Measurements from ENCODE around the gene MYO18B. TPM values are rescaled to one million over a fixed set of nuclear protein-coding genes. Genes with fewer than 3 reads are reported as not detected.

MYO18B gene
- polyA plus RNA-seq, 3 donors = not detected

DNA sequence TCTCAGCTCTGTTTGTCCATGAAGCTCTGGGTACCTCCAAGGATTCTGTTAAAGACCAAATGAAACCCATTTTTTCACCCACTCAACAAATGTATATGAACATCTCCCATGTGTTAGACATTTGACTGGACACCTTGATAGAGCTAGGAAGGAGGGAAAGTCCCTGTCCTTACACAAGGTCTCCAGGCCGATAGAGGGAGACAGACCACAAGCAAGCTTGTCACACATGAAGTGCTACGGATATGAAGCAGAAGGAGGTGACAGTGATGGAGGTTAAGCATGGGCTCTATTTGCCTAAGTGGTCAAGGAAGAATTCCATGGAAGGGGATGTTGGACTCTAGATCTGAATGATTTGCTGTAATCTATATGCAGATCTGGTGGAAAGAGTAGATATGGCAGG lies 138.5 kb downstream of the MYO18B start:
- Histone ChIP-seq H3K27me3 (ENCODE audit: control insufficient read depth in 2 of 2, insufficient read depth in 2 of 2, low read length in 2 of 2) (no peaks in the 10 kb centered on the region), H3K79me2 (ENCODE audit: insufficient read depth, low read length) (no peaks in the 10 kb centered on the region), H3K27ac (ENCODE audit: low read depth in 1 of 2, low read length in 2 of 2) (no peak overlapping the region), H3K4me3 (replicated peaks in 1 of 3; ENCODE audit: low read depth in 2 of 3, low read length in 3 of 3) (no peak overlapping the region), H2AFZ (ENCODE audit: insufficient read depth, low read depth, low read length, poor library complexity, severe bottlenecking) (no peak overlapping the region), H4K20me1 (ENCODE audit: insufficient read depth, low read length) (no peaks in the 10 kb centered on the region), H3K9me3 (replicated peaks in 1 of 2; ENCODE audit: control insufficient read depth in 1 of 2, insufficient read depth in 1 of 2, low read length in 2 of 2) (no peaks in the 10 kb centered on the region), H3K36me3 (replicated peaks in 1 of 2; ENCODE audit: control insufficient read depth in 1 of 2, insufficient read depth in 2 of 2, low read length in 2 of 2) (no peaks in the 10 kb centered on the region), H3K4me1 (ENCODE audit: control insufficient read depth in 1 of 2, insufficient read depth in 2 of 2, low read length in 2 of 2) (no peaks in the 10 kb centered on the region), H3K4me2 (replicated peaks; ENCODE audit: extremely low read depth, low read length, poor library complexity, severe bottlenecking) (no peak overlapping the region), H3K9ac (ENCODE audit: insufficient read depth, low read length, poor library complexity, severe bottlenecking) (no peak overlapping the region)
- intact Hi-C loops (cut with micrococcal nuclease) = no loop called here
- no peak overlapping the region for H3K27ac Mint-ChIP-seq
- TF ChIP-seq CTCF (IDR thresholded peaks at IDR 0.05) = no peak
- 77% methylated on average over 2 of the region's 2 CpGs for WGBS (ENCODE audit: insufficient coverage)
- DNase-seq = no peak
- H3K4me3 Mint-ChIP-seq = no peak overlapping the region
- H3K27me3 Mint-ChIP-seq (ENCODE audit: low read depth in 3 of 3) = peaks cover 3 to 7% (median 7%) of the 10 kb centered on the region in 3 donors
- no peaks in the 10 kb centered on the region for H3K36me3 Mint-ChIP-seq
- peaks cover 0 to 5% (median 0%) of the 10 kb centered on the region in 7 donors for H3K9me3 Mint-ChIP-seq
- H3K4me1 Mint-ChIP-seq = no peaks in the 10 kb centered on the region

DNA sequence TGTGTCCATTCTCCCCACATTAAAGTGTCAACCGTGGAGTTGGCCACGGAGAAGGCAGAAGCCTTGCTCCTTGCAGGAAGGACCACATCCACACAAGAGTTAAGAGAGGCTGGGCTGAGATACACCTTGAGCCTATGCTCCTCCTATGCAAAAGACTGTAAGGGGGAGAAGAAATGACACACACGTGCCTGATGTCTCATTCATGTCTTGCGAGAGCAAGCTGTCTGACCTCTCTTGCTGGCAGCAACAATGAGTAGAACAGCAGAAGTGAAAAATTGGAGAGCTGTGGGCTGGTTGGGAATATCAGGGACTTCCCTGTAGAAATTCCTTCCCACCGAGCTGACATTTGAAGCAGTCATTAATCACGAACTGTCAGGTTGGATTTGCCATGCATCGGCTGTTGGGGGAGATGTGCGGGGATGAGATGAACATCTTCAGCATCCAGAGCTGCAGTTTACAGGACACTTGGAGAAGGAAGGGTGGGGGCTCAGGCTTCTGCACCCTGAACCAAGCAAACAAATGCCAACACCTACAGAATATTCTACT lies 139.3 kb downstream of the MYO18B start:
- H3K4me3 ChIP-seq (replicated peaks in 1 of 3; ENCODE audit: low read depth in 2 of 3, low read length in 3 of 3) = no peak overlapping the region
- H3K27ac ChIP-seq (ENCODE audit: low read depth in 1 of 2, low read length in 2 of 2) = no peak overlapping the region
- 70% methylated on average over 4 of the region's 8 CpGs for WGBS (ENCODE audit: insufficient coverage)
- H3K4me2 ChIP-seq (replicated peaks; ENCODE audit: extremely low read depth, low read length, poor library complexity, severe bottlenecking) = no peak overlapping the region
- no peak overlapping the region for H3K9ac ChIP-seq (ENCODE audit: insufficient read depth, low read length, poor library complexity, severe bottlenecking)
- Mint-ChIP-seq H3K4me3 (no peak overlapping the region), H3K27ac (no peak overlapping the region), H3K4me1 (no peaks in the 10 kb centered on the region), H3K27me3 (ENCODE audit: low read depth in 3 of 3) (peaks cover 2 to 6% (median 4%) of the 10 kb centered on the region in 3 donors), H3K9me3 (peaks cover 0 to 4% (median 0%) of the 10 kb centered on the region in 7 donors), H3K36me3 (no peaks in the 10 kb centered on the region)
- no peaks in the 10 kb centered on the region for H3K9me3 ChIP-seq (replicated peaks in 1 of 2; ENCODE audit: control insufficient read depth in 1 of 2, insufficient read depth in 1 of 2, low read length in 2 of 2)
- intact Hi-C loops (cut with micrococcal nuclease) = no loop called here
- H4K20me1 ChIP-seq (ENCODE audit: insufficient read depth, low read length) = no peaks in the 10 kb centered on the region
- no peak overlapping the region for H2AFZ ChIP-seq (ENCODE audit: insufficient read depth, low read depth, low read length, poor library complexity, severe bottlenecking)
- TF ChIP-seq CTCF (IDR thresholded peaks at IDR 0.05) = no peak
- H3K79me2 ChIP-seq (ENCODE audit: insufficient read depth, low read length) = no peaks in the 10 kb centered on the region
- no peaks in the 10 kb centered on the region for H3K36me3 ChIP-seq (replicated peaks in 1 of 2; ENCODE audit: control insufficient read depth in 1 of 2, insufficient read depth in 2 of 2, low read length in 2 of 2)
- no peaks in the 10 kb centered on the region for H3K4me1 ChIP-seq (ENCODE audit: control insufficient read depth in 1 of 2, insufficient read depth in 2 of 2, low read length in 2 of 2)
- no peaks in the 10 kb centered on the region for H3K27me3 ChIP-seq (ENCODE audit: control insufficient read depth in 2 of 2, insufficient read depth in 2 of 2, low read length in 2 of 2)
- no peak for DNase-seq
